Sigmoid colon (tissue), 4 donors: Measurements from ENCODE around the gene ZCCHC24.

Source experiments
- EP300 ChIP-seq, 4 donors: sonication (generic); formaldehyde crosslinking; IDR thresholded peaks; one replicate each; pipeline ENCODE4 v1.6.1; 2017; ENCODE audit warnings: antibody characterized with exemption in 4 of 4
- POLR2A ChIP-seq, 2 donors: fragments of 450-650 bp; IDR thresholded peaks; one replicate each; pipeline ENCODE4 v1.6.1; 2016; ENCODE audit warnings: antibody characterized with exemption in 2 of 2, mild to moderate bottlenecking in 2 of 2, moderate library complexity in 2 of 2
- POLR2AphosphoS5 ChIP-seq, 4 donors: sonication (generic); formaldehyde crosslinking; IDR thresholded peaks; one replicate each; pipeline ENCODE4 v1.6.1; 2017; ENCODE audit warnings: antibody characterized with exemption in 4 of 4
- TF ChIP-seq, protein P1 (sequence below), 4 experiments: fragments of 450-650 bp in 3 of 4; fragments of 200-600 bp in 1 of 4; IDR thresholded peaks; one replicate each; pipeline ENCODE4 v1.5.1; 2016 to 2019; ENCODE audit warnings: antibody characterized with exemption in 4 of 4, mild to moderate bottlenecking in 3 of 4, moderate library complexity in 2 of 4

DNA sequence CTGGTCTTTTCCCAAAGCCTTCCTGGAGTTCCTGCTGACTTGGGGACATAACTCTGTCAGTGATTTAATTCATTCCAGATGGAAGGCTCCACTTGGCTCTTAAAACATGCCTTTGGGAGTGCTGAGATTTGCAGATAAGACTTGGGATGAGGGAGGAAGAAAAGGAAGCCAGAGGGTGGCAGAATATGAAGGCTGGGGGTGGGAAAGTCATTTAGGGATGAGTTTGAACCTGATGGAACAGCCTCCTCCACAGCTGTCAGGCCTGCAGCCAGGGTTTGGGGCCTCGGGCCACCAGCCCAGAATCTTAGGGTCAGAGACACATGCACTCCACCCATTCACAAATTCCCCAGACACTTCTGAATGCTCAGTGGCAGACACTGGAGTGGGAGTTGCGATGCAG is 38.5 kb upstream of the ZCCHC24 start:
- TF ChIP-seq, protein P1, sequence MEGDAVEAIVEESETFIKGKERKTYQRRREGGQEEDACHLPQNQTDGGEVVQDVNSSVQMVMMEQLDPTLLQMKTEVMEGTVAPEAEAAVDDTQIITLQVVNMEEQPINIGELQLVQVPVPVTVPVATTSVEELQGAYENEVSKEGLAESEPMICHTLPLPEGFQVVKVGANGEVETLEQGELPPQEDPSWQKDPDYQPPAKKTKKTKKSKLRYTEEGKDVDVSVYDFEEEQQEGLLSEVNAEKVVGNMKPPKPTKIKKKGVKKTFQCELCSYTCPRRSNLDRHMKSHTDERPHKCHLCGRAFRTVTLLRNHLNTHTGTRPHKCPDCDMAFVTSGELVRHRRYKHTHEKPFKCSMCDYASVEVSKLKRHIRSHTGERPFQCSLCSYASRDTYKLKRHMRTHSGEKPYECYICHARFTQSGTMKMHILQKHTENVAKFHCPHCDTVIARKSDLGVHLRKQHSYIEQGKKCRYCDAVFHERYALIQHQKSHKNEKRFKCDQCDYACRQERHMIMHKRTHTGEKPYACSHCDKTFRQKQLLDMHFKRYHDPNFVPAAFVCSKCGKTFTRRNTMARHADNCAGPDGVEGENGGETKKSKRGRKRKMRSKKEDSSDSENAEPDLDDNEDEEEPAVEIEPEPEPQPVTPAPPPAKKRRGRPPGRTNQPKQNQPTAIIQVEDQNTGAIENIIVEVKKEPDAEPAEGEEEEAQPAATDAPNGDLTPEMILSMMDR (IDR thresholded peaks at IDR 0.05) = no peak
- TF ChIP-seq POLR2A (IDR thresholded peaks at IDR 0.05) = no peak
- no peak for TF ChIP-seq EP300 (IDR thresholded peaks at IDR 0.05)
- no peak for TF ChIP-seq POLR2AphosphoS5 (IDR thresholded peaks at IDR 0.05)
